ENCODE results near the gene TTLL6.

The TTLL6 gene

GRCh38 chr17:48738424-48738802 is 78.6 kb downstream of the TTLL6 start:
- H2BK5ac ChIP-seq (ENCODE audit: low read length): no peak overlapping the region
- peak overlapping the region in 1 of 2 donors; percentile 41 for H3K4me3 ChIP-seq (ENCODE audit: low read length in 2 of 2)
- no peak overlapping the region for H3K4me2 ChIP-seq (ENCODE audit: insufficient read depth, low read length, poor library complexity, severe bottlenecking)
- H3K14ac ChIP-seq (ENCODE audit: low read length): no peak overlapping the region
- H2AK5ac ChIP-seq (ENCODE audit: low read depth, low read length): no peak overlapping the region
- H3K36me3 ChIP-seq (replicated peaks in 1 of 2; ENCODE audit: control insufficient read depth in 2 of 2, insufficient read depth in 2 of 2, low read length in 2 of 2): no peaks in the 10 kb centered on the region
- no peaks in the 10 kb centered on the region for H3K79me1 ChIP-seq (ENCODE audit: low read depth, low read length)
- no peak for DNase-seq (ENCODE audit: low spot score)
- H3K27ac ChIP-seq (replicated peaks; ENCODE audit: low read length): no peak overlapping the region
- no peak overlapping the region for H4K91ac ChIP-seq (ENCODE audit: low read depth, low read length, poor library complexity)
- H3K18ac ChIP-seq (ENCODE audit: low read length): no peak overlapping the region
- H3K23ac ChIP-seq (ENCODE audit: low read depth, low read length, poor library complexity): no peak overlapping the region
- H2BK12ac ChIP-seq (ENCODE audit: low read length): no peak overlapping the region
- no peak overlapping the region for H4K8ac ChIP-seq (ENCODE audit: low read depth, low read length)
- no CpG with 5 or more reads among the region's 11 CpGs for WGBS, 2 donors (ENCODE audit: extremely low coverage in 2 of 2, insufficient read length in 2 of 2, insufficient replicate concordance in 1 of 2)
- peaks cover 0 to 5% of the 10 kb centered on the region in 2 donors for H3K9me3 ChIP-seq (replicated peaks in 1 of 2; ENCODE audit: control insufficient read depth in 2 of 2, insufficient read depth in 1 of 2, low read depth in 1 of 2, low read length in 2 of 2)
- H3K4me1 ChIP-seq (ENCODE audit: control insufficient read depth in 2 of 2, insufficient read depth in 1 of 2, low read depth in 1 of 2, low read length in 2 of 2): no peaks in the 10 kb centered on the region
- no peak overlapping the region for H3K4ac ChIP-seq (ENCODE audit: low read length)
- H2BK120ac ChIP-seq (ENCODE audit: low read depth, low read length): no peak overlapping the region
- H3K27me3 ChIP-seq (ENCODE audit: control insufficient read depth in 3 of 3, insufficient read depth in 3 of 3, low read depth in 1 of 3, low read length in 3 of 3): peaks cover 29 to 97% (median 94%) of the 10 kb centered on the region in 3 experiments
- no peak overlapping the region for H2AFZ ChIP-seq (ENCODE audit: low read length)
- H2BK15ac ChIP-seq (ENCODE audit: low read length): no peak overlapping the region
- H3K9ac ChIP-seq (ENCODE audit: low read depth, low read length, poor library complexity): no peak overlapping the region

DNA sequence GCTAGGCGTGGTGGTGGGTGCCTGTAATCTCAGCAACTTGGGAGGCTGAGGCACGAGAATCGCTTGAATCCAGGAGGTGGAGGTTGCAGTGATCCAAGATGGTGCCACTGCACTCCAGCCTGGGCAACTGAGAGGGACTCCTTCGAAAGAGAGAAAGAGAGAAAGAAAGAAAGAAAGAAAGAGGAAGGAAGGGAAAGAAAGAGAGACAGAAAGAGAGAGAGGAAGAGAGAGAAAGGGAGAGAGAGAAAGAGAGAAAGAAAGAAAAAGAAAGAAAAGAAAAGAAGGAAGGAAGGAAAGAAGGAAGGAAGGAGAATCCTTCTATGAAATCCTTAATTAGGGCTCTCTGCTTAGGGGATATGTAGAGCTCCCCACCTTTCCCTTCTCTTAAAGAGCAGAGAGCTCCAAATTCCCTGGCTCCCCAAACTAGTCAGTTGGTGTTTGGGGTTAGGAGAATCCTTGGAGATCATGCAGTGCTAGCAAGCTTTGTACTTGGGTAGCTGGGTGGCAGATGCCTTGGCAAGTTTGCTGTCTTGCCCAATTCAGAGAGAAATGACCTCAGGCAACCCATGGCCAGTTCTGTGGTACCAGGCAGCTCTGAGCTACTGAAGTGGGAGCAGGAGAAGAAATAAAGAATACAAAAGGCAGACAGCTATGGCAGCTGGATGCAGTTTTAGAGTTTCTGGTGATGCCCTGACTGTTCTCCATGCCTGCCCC is 79.5 kb downstream of the TTLL6 start:
- no peaks in the 10 kb centered on the region for H3K4me1 ChIP-seq (ENCODE audit: control insufficient read depth in 2 of 2, insufficient read depth in 1 of 2, low read depth in 1 of 2, low read length in 2 of 2)
- H4K8ac ChIP-seq (ENCODE audit: low read depth, low read length): no peak overlapping the region
- H2BK120ac ChIP-seq (ENCODE audit: low read depth, low read length): no peak overlapping the region
- H2BK15ac ChIP-seq (ENCODE audit: low read length): no peak overlapping the region
- H4K91ac ChIP-seq (ENCODE audit: low read depth, low read length, poor library complexity): no peak overlapping the region
- H3K27me3 ChIP-seq (ENCODE audit: control insufficient read depth in 3 of 3, insufficient read depth in 3 of 3, low read depth in 1 of 3, low read length in 3 of 3): peaks cover 37 to 97% (median 94%) of the 10 kb centered on the region in 3 experiments
- H3K79me1 ChIP-seq (ENCODE audit: low read depth, low read length): no peaks in the 10 kb centered on the region
- no peak overlapping the region for H2AFZ ChIP-seq (ENCODE audit: low read length)
- DNase-seq (ENCODE audit: low spot score): no peak
- no peak overlapping the region for H2BK12ac ChIP-seq (ENCODE audit: low read length)
- no peak overlapping the region for H3K27ac ChIP-seq (replicated peaks; ENCODE audit: low read length)
- no peak overlapping the region for H3K4me3 ChIP-seq (ENCODE audit: low read length in 2 of 2)
- peaks cover 0 to 5% of the 10 kb centered on the region in 2 donors for H3K9me3 ChIP-seq (replicated peaks in 1 of 2; ENCODE audit: control insufficient read depth in 2 of 2, insufficient read depth in 1 of 2, low read depth in 1 of 2, low read length in 2 of 2)
- no peak overlapping the region for H2AK5ac ChIP-seq (ENCODE audit: low read depth, low read length)
- no peaks in the 10 kb centered on the region for H3K36me3 ChIP-seq (replicated peaks in 1 of 2; ENCODE audit: control insufficient read depth in 2 of 2, insufficient read depth in 2 of 2, low read length in 2 of 2)
- no peak overlapping the region for H3K23ac ChIP-seq (ENCODE audit: low read depth, low read length, poor library complexity)
- no peak overlapping the region for H3K9ac ChIP-seq (ENCODE audit: low read depth, low read length, poor library complexity)
- H3K14ac ChIP-seq (ENCODE audit: low read length): no peak overlapping the region
- WGBS, 2 donors (ENCODE audit: extremely low coverage in 2 of 2, insufficient read length in 2 of 2, insufficient replicate concordance in 1 of 2): no CpG with 5 or more reads among the region's 4 CpGs
- H3K4me2 ChIP-seq (ENCODE audit: insufficient read depth, low read length, poor library complexity, severe bottlenecking): no peak overlapping the region
- H3K18ac ChIP-seq (ENCODE audit: low read length): no peak overlapping the region
- H3K4ac ChIP-seq (ENCODE audit: low read length): no peak overlapping the region
- H2BK5ac ChIP-seq (ENCODE audit: low read length): no peak overlapping the region

DNA sequence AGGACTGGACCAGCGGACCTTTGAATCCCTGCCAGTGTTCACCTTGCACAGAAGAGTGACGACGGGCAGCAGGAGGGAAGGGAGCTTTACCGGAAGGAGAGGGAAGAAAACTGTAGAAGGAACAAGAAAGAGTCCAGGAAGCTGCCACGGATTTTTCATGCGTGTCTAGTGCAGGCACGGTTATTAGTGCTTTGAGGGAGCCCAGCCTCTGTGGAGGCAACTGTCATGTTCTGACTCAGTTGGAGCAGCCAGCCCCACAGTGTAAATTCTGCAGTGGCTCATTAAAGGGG is 82.0 kb downstream of the TTLL6 start:
- H2BK120ac ChIP-seq (ENCODE audit: low read depth, low read length): no peak overlapping the region
- H3K4me1 ChIP-seq (ENCODE audit: control insufficient read depth in 2 of 2, insufficient read depth in 1 of 2, low read depth in 1 of 2, low read length in 2 of 2): no peaks in the 10 kb centered on the region
- H3K27ac ChIP-seq (replicated peaks; ENCODE audit: low read length): no peak overlapping the region
- no peak overlapping the region for H2BK15ac ChIP-seq (ENCODE audit: low read length)
- H3K4me2 ChIP-seq (ENCODE audit: insufficient read depth, low read length, poor library complexity, severe bottlenecking): no peak overlapping the region
- no peak overlapping the region for H2AK5ac ChIP-seq (ENCODE audit: low read depth, low read length)
- no peak overlapping the region for H3K14ac ChIP-seq (ENCODE audit: low read length)
- no peak overlapping the region for H4K91ac ChIP-seq (ENCODE audit: low read depth, low read length, poor library complexity)
- H3K27me3 ChIP-seq (ENCODE audit: control insufficient read depth in 3 of 3, insufficient read depth in 3 of 3, low read depth in 1 of 3, low read length in 3 of 3): peaks cover 39 to 98% (median 93%) of the 10 kb centered on the region in 3 experiments
- H4K8ac ChIP-seq (ENCODE audit: low read depth, low read length): no peak overlapping the region
- no peaks in the 10 kb centered on the region for H3K79me1 ChIP-seq (ENCODE audit: low read depth, low read length)
- no peak for DNase-seq (ENCODE audit: low spot score)
- H2AFZ ChIP-seq (ENCODE audit: low read length): no peak overlapping the region
- H3K36me3 ChIP-seq (replicated peaks in 1 of 2; ENCODE audit: control insufficient read depth in 2 of 2, insufficient read depth in 2 of 2, low read length in 2 of 2): no peaks in the 10 kb centered on the region
- no peak overlapping the region for H2BK12ac ChIP-seq (ENCODE audit: low read length)
- no peak overlapping the region for H3K18ac ChIP-seq (ENCODE audit: low read length)
- no peak overlapping the region for H2BK5ac ChIP-seq (ENCODE audit: low read length)
- H3K23ac ChIP-seq (ENCODE audit: low read depth, low read length, poor library complexity): no peak overlapping the region
- peaks cover 0 to 5% of the 10 kb centered on the region in 2 donors for H3K9me3 ChIP-seq (replicated peaks in 1 of 2; ENCODE audit: control insufficient read depth in 2 of 2, insufficient read depth in 1 of 2, low read depth in 1 of 2, low read length in 2 of 2)
- H3K9ac ChIP-seq (ENCODE audit: low read depth, low read length, poor library complexity): no peak overlapping the region
- WGBS, 2 donors (ENCODE audit: extremely low coverage in 2 of 2, insufficient read length in 2 of 2, insufficient replicate concordance in 1 of 2): no CpG with 5 or more reads among the region's 7 CpGs
- no peak overlapping the region for H3K4ac ChIP-seq (ENCODE audit: low read length)
- H3K4me3 ChIP-seq (ENCODE audit: low read length in 2 of 2): no peak overlapping the region

DNA sequence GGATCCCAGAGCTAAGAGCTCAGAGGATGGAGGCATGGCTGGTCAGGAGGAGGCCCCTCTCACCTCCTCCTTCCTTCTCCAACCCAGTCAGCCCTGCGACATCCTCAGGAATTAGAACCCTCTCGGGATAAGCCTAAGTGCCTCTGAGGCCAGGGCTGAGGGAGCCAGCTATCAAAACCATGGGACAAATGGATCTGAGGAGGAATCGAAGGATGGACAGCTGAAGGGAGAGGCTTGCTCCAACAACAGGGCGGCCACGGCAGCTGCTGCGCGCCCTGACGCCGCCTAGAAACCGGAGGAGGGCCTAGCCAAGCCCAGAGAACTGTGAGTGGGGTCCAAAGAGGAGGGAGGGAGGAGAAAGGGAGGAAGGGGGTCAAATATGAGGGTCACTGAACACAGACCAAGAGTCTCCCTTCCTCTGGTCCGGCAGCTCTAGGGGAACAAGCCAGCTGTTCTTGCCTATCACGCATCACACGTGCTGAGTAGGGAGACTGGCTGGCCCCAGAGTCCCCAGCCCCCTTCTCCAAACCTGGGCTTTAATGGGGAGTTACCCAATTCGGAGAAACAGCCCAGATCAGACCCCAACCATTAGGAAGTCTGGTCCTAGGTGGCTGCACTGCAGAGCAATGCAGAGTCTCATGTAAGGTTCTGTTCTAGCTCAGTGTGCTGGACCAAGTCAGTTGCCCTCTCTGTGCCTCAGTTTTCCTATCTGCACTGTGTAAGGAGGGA is 82.5 kb downstream of the TTLL6 start:
- no CpG with 5 or more reads among the region's 14 CpGs for WGBS, 2 donors (ENCODE audit: extremely low coverage in 2 of 2, insufficient read length in 2 of 2, insufficient replicate concordance in 1 of 2)

More for the DNA sequence above, 82.5 kb downstream of the TTLL6 start:
- Histone ChIP-seq H3K36me3 (replicated peaks in 1 of 2; ENCODE audit: control insufficient read depth in 2 of 2, insufficient read depth in 2 of 2, low read length in 2 of 2) (no peaks in the 10 kb centered on the region), H2BK12ac (ENCODE audit: low read length) (no peak overlapping the region), H3K4me3 (ENCODE audit: low read length in 2 of 2) (no peak overlapping the region), H3K27ac (replicated peaks; ENCODE audit: low read length) (no peak overlapping the region), H3K4me1 (ENCODE audit: control insufficient read depth in 2 of 2, insufficient read depth in 1 of 2, low read depth in 1 of 2, low read length in 2 of 2) (no peaks in the 10 kb centered on the region), H3K4me2 (ENCODE audit: insufficient read depth, low read length, poor library complexity, severe bottlenecking) (no peak overlapping the region), H4K91ac (ENCODE audit: low read depth, low read length, poor library complexity) (no peak overlapping the region), H3K9ac (ENCODE audit: low read depth, low read length, poor library complexity) (no peak overlapping the region), H3K27me3 (ENCODE audit: control insufficient read depth in 3 of 3, insufficient read depth in 3 of 3, low read depth in 1 of 3, low read length in 3 of 3) (peaks cover 44 to 98% (median 94%) of the 10 kb centered on the region in 3 experiments), H2AK5ac (ENCODE audit: low read depth, low read length) (no peak overlapping the region), H3K23ac (ENCODE audit: low read depth, low read length, poor library complexity) (no peak overlapping the region), H3K79me1 (ENCODE audit: low read depth, low read length) (no peaks in the 10 kb centered on the region), H2AFZ (ENCODE audit: low read length) (no peak overlapping the region), H4K8ac (ENCODE audit: low read depth, low read length) (no peak overlapping the region), H2BK15ac (ENCODE audit: low read length) (no peak overlapping the region), H3K18ac (ENCODE audit: low read length) (no peak overlapping the region), H3K9me3 (replicated peaks in 1 of 2; ENCODE audit: control insufficient read depth in 2 of 2, insufficient read depth in 1 of 2, low read depth in 1 of 2, low read length in 2 of 2) (peaks cover 0 to 5% of the 10 kb centered on the region in 2 donors), H2BK5ac (ENCODE audit: low read length) (no peak overlapping the region), H3K14ac (ENCODE audit: low read length) (no peak overlapping the region), H2BK120ac (ENCODE audit: low read depth, low read length) (no peak overlapping the region), H3K4ac (ENCODE audit: low read length) (no peak overlapping the region)
- DNase-seq (ENCODE audit: low spot score): no peak
